GM18498 (cell line): Measurements from ENCODE around the gene NRAP.

Experiments used
- ATAC-seq: cut with Tn5 transposase; IDR thresholded peaks from one replicate; pipeline ENCODE4 v1.9.1; 2021; ENCODE audit warnings: mild to moderate bottlenecking, moderate library complexity; ENCODE audit not compliant: unreplicated experiment

Gene NRAP

DNA sequence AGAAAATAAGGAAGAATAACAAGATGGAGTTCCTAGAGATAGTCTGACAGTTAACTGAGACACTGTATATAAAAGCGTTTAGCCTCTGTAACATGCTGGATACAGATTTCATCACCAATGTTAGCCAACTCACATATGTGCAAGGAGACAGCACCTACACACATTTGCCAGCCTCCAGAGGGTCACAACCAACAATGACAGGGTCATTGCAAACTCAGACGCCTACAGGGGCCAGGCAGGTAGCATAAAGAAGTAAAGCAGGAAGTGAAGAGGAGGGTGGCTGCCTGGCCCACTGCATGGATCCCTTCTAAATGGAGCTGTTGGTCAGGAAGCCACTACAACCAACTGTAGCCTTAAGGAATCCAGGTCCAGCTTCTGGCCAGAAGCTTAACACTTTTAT, 50.4 kb downstream of the NRAP start:
- no peak for ATAC-seq

GRCh38 chr10:113612154-113612553, 51.7 kb downstream of the NRAP start:
- no peak for ATAC-seq

DNA sequence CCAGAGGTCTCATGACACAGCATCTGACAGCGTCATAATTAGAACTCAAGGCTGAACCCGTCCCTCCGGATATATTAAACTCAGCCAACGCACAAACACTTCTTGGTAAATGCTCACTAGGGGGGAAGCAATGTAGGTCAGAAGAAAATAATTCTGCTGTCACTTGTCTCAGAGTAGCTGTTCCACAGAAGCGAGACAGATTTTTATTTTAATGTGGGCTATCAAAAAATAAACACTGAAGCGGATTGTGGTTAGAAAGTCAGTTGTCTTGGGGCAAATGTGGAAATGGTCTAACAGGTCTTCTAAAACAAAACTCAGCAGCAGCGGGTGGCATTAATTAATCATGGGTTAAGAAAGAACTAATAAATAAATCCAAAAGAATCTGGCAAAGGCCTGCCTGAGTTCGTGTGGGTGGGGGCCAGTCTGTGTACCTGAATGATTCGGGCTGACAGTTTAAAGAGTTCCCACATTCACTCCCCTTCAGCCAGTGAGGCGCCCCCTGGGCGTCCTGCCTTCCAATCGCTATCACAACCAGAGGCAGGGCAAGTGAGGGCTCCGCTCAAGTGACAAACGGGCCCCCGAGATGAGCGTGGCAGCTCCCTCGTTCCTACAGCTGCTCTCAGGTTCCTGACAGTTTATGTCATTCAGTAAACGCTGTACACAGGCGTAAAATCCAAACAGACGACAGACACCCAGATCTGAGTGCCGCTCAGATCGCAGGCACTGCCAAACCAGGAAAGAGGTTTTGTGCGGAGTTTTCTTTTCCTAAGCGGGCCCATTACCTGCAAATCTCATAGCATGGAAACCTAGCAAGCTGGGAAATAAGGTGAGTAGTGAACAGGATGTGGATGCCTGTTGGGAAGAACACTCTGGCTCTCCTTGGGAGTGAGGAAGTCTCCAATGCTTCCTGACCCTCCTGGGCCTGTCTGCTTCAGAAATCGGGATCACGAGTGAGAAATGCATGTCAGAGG, 52.9 kb downstream of the NRAP start:
- ATAC-seq = no peak

- no peak for ATAC-seq
Observed at GRCh38 chr10:113609704-113610108, 54.1 kb downstream of the NRAP start.

GRCh38 chr10:113605268-113605978, 58.4 kb downstream of the NRAP start:
- no peak for ATAC-seq

GRCh38 chr10:113604572-113604971, 59.3 kb downstream of the NRAP start:
- ATAC-seq = no peak

DNA sequence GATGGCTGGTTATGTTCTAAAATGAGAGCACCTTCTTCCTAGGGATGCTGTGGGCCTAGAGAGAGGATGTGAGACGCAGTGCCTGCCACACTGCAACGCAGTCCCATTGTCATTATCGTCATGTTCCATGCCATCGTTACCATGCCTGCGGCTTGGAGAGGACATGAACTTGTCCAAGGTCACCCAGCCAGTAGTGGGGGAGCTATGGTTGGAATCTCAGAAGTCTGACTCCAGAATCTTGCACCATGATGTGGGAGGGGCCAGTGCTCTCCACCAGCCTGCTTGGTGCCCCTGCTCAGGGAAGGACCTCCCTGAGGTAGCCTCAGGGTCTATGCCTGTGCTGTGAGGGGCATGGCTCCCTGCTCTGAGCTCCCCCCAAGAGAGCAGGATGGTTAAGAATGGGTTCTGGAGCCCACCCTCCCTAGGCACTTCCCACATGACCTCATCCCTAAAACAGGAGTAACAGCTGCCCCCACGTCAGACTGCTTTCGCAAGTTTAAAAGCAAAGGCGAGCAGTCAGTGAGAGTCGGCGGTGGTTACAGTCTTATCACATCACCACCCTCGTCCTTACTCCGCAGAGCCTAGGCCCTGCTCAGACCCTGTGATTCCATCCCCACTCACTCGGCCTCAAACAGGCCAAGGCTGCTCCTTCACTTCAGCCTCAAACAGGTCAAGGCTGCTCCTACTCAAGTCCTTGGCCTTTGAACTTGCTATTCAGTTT, 60.6 kb downstream of the NRAP start:
- ATAC-seq = no peak

- ATAC-seq = no peak
Observed at GRCh38 chr10:113600569-113600968, 63.3 kb downstream of the NRAP start.

- no peak for ATAC-seq
Observed at GRCh38 chr10:113594652-113595051, 69.2 kb downstream of the NRAP start.

DNA sequence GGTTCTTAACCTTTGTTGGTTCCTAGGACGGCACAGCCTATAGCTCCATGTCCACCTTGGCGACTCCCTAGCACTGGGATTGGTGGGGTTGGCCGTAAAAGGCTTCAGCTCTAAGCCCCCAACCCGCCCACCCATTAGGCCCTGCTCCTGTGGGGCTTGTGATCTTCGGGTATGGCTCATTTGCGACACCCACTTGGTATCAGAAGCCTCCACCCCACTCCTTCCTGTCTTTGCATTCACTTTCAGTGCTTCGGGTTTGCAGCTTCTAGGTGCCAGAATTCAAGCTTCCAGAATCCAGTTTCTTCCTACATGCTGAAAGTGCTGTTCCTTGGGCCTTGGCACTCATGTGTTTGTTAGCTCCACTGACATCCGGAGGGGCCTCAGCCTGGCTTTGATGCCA, 71.5 kb downstream of the NRAP start:
- no peak for ATAC-seq

GRCh38 chr10:113590581-113590980, 73.3 kb downstream of the NRAP start:
- ATAC-seq = no peak

- ATAC-seq = no peak
Observed at GRCh38 chr10:113589201-113589770, 74.6 kb downstream of the NRAP start.

- ATAC-seq = no peak
Observed at GRCh38 chr10:113585949-113586348, 77.9 kb downstream of the NRAP start.

GRCh38 chr10:113583571-113583970, 80.3 kb downstream of the NRAP start:
- ATAC-seq = no peak

DNA sequence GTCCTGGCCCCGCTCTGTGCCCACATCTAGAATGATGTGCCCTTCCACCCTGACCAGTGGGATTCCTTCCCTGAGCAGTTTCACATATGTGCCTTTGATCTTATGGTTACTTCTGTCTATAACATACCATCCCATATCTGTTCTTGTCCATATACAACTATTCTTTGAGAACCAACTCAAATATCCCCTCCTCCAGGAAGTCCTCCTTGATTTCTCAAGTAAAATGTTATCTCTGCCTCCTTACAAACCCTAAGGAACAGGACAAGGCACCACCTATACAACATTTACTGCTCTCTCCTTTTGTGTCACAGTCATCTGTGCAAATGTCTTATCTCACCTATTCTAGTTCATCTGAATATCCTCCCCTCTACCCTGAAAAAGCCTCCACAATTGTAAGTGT, 82.7 kb downstream of the NRAP start:
- no peak for ATAC-seq

DNA sequence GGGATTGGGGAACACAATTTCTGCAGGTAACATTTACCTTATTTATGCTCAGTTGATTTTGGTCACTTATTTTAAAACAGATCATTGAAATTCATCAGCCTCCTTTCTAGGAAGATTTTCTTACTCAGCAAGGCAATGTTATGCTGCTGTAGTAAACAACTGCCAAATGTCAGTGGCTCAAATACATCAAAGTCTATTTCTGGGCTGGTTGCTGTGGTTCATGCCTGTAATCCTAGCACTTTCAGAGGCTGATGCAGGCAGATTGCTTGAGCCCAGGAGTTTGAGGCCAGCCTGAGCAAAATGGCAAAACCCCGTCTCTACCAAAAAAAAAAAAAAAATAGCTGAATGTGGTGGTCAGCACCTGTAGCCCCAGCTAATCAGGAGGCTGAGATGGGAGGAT, 85.1 kb downstream of the NRAP start:
- no peak for ATAC-seq

DNA sequence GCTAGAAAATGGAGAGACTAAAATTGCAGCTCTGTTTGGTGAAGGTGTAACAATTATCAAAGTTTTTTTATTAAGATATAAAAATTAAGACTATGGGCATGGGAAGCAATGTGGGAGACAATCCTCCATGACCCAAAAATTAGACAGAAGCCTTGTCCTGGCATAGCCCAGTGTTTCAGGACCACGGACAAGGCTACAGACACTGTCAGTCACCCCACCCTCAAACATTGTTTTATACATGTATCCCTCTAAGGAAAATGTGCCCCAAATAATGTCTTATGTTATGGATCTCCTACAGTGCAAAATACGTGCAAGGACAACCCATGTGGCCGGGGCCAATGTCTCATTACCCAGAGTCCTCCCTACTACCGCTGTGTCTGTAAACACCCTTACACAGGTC, 87.0 kb downstream of the NRAP start:
- no peak for ATAC-seq

DNA sequence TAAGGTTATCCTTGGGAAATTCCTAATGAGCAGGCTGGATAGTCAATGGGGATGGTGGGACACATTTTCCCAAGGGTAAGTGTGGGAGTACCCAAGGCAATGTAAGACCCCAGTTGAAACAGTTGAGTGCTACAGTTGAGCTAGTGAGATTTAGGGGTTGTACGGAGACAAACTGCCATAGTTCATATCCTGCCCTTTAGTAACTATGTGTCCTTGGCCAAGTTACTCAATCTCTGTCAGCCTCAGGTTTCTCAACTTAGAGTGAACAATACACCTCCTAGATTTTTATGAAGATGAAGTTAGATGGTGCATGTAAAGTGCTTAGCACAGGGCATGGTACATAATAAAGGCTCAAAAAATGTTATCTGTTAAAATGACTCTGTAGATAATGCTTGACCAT, 90.5 kb downstream of the NRAP start:
- ATAC-seq = no peak

DNA sequence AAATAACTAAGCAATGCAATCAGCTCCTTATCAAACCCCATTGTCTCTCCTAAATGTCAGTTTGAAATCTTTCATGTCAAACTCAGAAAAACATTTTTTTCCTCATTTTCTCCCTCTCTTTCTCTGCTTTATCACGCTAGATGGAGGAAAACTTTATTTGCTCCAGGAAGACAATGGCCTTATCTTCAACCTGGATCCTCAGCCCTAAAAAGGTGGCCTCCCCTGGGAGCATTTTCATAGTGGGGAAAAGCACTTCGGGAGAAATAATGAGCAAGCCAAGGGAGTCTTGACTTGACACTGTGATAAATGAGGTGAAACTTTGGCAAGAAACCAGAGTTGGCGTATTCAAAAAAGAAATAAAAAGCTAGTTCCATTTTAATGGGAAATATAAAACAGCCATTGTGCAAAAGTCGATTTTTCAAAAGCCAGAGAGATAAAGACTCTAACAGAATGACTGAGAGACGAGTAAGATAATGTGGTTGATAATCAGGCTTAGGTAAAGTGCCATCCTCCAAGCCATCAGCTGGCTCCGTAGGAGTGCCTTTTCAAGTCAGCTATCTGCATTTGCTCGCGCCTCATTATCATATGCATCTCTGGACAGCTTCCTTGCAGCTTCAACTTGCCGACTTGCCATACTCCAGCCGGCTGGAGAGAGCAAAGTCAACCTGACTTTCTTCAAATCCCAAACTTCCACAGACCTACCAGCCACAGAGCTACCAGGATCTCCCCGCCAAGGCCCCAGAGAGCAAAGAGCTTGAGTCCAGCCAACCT, 91.1 kb downstream of the NRAP start:
- no peak for ATAC-seq

- ATAC-seq = no peak
Observed at GRCh38 chr10:113569576-113569975, 94.3 kb downstream of the NRAP start.
